ENCODE results near the gene AACS. TPM values are rescaled to one million over a fixed set of nuclear protein-coding genes. Genes with fewer than 3 reads are reported as not detected.

AACS gene, protein sequence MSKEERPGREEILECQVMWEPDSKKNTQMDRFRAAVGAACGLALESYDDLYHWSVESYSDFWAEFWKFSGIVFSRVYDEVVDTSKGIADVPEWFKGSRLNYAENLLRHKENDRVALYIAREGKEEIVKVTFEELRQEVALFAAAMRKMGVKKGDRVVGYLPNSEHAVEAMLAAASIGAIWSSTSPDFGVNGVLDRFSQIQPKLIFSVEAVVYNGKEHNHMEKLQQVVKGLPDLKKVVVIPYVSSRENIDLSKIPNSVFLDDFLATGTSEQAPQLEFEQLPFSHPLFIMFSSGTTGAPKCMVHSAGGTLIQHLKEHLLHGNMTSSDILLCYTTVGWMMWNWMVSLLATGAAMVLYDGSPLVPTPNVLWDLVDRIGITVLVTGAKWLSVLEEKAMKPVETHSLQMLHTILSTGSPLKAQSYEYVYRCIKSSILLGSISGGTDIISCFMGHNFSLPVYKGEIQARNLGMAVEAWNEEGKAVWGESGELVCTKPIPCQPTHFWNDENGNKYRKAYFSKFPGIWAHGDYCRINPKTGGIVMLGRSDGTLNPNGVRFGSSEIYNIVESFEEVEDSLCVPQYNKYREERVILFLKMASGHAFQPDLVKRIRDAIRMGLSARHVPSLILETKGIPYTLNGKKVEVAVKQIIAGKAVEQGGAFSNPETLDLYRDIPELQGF
- 42.5 and 44.9 TPM in 2 replicates for total RNA-seq

- peak within 1 kb of the TSS; percentile 83 for H3K4me3 ChIP-seq (ENCODE audit: low read depth, low read length)
- peak; percentile 72 for DNase-seq (ENCODE audit: low read depth)
- TF ChIP-seq, protein P1, sequence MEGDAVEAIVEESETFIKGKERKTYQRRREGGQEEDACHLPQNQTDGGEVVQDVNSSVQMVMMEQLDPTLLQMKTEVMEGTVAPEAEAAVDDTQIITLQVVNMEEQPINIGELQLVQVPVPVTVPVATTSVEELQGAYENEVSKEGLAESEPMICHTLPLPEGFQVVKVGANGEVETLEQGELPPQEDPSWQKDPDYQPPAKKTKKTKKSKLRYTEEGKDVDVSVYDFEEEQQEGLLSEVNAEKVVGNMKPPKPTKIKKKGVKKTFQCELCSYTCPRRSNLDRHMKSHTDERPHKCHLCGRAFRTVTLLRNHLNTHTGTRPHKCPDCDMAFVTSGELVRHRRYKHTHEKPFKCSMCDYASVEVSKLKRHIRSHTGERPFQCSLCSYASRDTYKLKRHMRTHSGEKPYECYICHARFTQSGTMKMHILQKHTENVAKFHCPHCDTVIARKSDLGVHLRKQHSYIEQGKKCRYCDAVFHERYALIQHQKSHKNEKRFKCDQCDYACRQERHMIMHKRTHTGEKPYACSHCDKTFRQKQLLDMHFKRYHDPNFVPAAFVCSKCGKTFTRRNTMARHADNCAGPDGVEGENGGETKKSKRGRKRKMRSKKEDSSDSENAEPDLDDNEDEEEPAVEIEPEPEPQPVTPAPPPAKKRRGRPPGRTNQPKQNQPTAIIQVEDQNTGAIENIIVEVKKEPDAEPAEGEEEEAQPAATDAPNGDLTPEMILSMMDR (IDR thresholded peaks at IDR 0.05; ENCODE audit: insufficient read depth, low read depth, low read length) = no peak
Observed at GRCh38 chr12:125065021-125065918, at the start of gene AACS. Gene AACS, plus strand, starts transcription at chr12:125065435. Its CDS starts 150 bp downstream, at chr12:125065585.

GRCh38 chr12:125015680-125016310 lies 49.4 kb upstream of the AACS start:
- TF ChIP-seq, protein P1 (IDR thresholded peaks at IDR 0.05; ENCODE audit: insufficient read depth, low read depth, low read length) = no peak
- DNase-seq (ENCODE audit: low read depth) = no peak
- H3K4me3 ChIP-seq (ENCODE audit: low read depth, low read length) = no peak overlapping the region

DNA sequence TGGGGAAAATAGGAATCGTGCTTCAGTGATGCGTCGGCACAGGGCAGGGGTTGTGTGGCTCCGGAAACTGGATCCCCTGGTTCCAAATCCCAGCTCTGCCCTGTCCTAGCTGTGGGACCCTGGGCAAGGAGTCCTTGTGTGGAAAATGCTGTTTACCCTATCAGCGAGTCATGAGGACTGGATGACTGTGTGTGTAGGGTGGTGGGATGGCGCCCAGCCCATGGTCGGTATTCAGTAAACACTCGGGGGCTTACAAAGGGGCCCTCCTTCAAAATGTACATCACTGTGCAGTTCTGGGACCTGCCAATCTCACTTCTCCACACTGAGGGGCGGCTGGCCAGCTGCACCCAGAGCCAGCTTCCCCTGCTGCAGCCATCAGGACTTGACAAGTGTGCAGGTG lies 47.4 kb upstream of the AACS start:
- DNase-seq (ENCODE audit: low read depth) = no peak
- TF ChIP-seq, protein P1 (IDR thresholded peaks at IDR 0.05; ENCODE audit: insufficient read depth, low read depth, low read length) = no peak
- no peak overlapping the region for H3K4me3 ChIP-seq (ENCODE audit: low read depth, low read length)

DNA sequence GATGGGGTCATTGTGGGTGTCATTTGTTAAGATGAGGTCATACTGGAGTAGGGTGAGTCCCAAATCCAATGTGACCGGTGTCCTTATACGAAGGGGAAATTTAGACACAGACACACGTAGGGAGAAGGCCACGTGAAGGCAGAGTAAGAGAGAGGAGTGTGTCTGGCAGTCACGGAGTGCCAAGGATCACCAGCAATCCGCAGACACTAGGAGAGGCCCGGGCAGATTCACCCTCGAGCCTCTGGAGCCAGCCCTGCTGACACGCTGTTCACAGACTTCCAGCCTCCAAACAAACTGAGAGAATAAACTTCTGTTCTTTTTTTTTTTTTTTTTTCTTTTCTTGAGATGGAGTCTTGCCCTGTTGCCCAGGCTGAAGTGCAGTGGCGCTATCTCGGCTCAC lies 46.9 kb upstream of the AACS start:
- no peak for DNase-seq (ENCODE audit: low read depth)
- TF ChIP-seq, protein P1 (IDR thresholded peaks at IDR 0.05; ENCODE audit: insufficient read depth, low read depth, low read length) = no peak
- H3K4me3 ChIP-seq (ENCODE audit: low read depth, low read length) = no peak overlapping the region

GRCh38 chr12:125021096-125021495 lies 44.1 kb upstream of the AACS start:
- DNase-seq (ENCODE audit: low read depth) = no peak
- TF ChIP-seq, protein P1 (IDR thresholded peaks at IDR 0.05; ENCODE audit: insufficient read depth, low read depth, low read length) = no peak
- H3K4me3 ChIP-seq (ENCODE audit: low read depth, low read length) = no peak overlapping the region

DNA sequence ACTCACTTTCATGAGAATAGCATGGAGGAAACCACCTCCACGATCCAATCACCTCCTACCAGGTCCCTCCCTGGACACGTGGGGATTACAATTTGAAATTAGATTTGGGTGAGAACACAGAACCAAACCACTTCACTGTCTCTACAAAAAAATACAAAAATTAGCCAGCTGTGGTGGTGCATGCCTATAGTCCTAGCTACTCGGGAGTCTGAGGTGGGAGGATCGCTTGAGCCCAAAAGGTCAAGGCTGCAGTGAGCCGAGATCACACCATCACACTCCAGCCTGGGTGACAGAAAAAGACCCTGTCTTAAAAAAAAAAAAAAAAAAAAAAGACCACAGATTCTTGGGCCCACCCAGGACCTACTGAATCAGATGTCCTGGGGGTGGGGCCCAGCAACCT lies 43.5 kb upstream of the AACS start:
- no peak for DNase-seq (ENCODE audit: low read depth)
- TF ChIP-seq, protein P1 (IDR thresholded peaks at IDR 0.05; ENCODE audit: insufficient read depth, low read depth, low read length) = no peak
- H3K4me3 ChIP-seq (ENCODE audit: low read depth, low read length) = no peak overlapping the region
